HepG2 (cell line): ENCODE measurements around the gene PLXNB2. TPM values are rescaled to one million over a fixed set of nuclear protein-coding genes. Genes with fewer than 3 reads are reported as not detected.
A peak's percentile ranks its signal among the peaks of the same experiment; 100 is the strongest.

ENCODE experiments used
- AGO2 ChIP-seq: fragments of 200-400 bp; formaldehyde crosslinking; optimal IDR thresholded peaks from 2 replicates; pipeline ENCODE3; 2017; ENCODE audit warnings: mild to moderate bottlenecking, low read depth, low read length, moderate library complexity
- ATRX ChIP-seq: sonication (generic); formaldehyde crosslinking; IDR thresholded peaks from 2 replicates; pipeline ENCODE4 v1.4.0; 2020; ENCODE audit warnings: missing genetic modification reagents, borderline replicate concordance
- BORCS8-MEF2B ChIP-seq: sonication (generic); formaldehyde crosslinking; IDR thresholded peaks from 2 replicates; pipeline ENCODE4 v1.8.0; 2022; ENCODE audit warnings: mild to moderate bottlenecking, missing genetic modification reagents
- FOXO4 ChIP-seq: sonication (generic); formaldehyde crosslinking; conservative IDR thresholded peaks from 2 replicates; pipeline ENCODE4 v1.8.1; 2023; ENCODE audit warnings: missing genetic modification reagents
- MLLT10 ChIP-seq: sonication (generic); formaldehyde crosslinking; IDR thresholded peaks from 2 replicates; pipeline ENCODE4 v1.4.0; 2020; ENCODE audit warnings: missing genetic modification reagents
- RELA ChIP-seq: sonication (generic); formaldehyde crosslinking; IDR thresholded peaks from 2 replicates; pipeline ENCODE4 v1.4.0; 2020; ENCODE audit warnings: missing genetic modification reagents
- SALL2 ChIP-seq: sonication (generic); formaldehyde crosslinking; IDR thresholded peaks from 2 replicates; pipeline ENCODE4 v1.8.1; 2023; ENCODE audit warnings: mild to moderate bottlenecking, missing genetic modification reagents, inconsistent platforms
- SCMH1 ChIP-seq: sonication (generic); formaldehyde crosslinking; IDR thresholded peaks from 2 replicates; pipeline ENCODE4 v1.9.0; 2021; ENCODE audit warnings: missing genetic modification reagents, mild to moderate bottlenecking, borderline replicate concordance
- SNAPC5 ChIP-seq: sonication (generic); formaldehyde crosslinking; IDR thresholded peaks from 2 replicates; pipeline ENCODE4 v1.8.1; 2023; ENCODE audit warnings: mild to moderate bottlenecking, missing genetic modification reagents, borderline replicate concordance
- ZBTB7A ChIP-seq: sonication (generic); formaldehyde crosslinking; IDR thresholded peaks from 2 replicates; pipeline ENCODE4 v1.8.0; 2022; ENCODE audit warnings: mild to moderate bottlenecking, missing genetic modification reagents
- ZMYM3 ChIP-seq: sonication (generic); formaldehyde crosslinking; IDR thresholded peaks from 2 replicates; pipeline ENCODE4 v1.5.1; 2020; ENCODE audit warnings: mild to moderate bottlenecking, missing genetic modification reagents
- ZMYM4 ChIP-seq: sonication (generic); formaldehyde crosslinking; IDR thresholded peaks from 2 replicates; pipeline ENCODE4 v1.8.1; 2023; ENCODE audit warnings: mild to moderate bottlenecking, missing genetic modification reagents
- ZNF34 ChIP-seq: sonication (generic); formaldehyde crosslinking; IDR thresholded peaks from 2 replicates; pipeline ENCODE4 v1.4.0; 2020; ENCODE audit warnings: mild to moderate bottlenecking, missing genetic modification reagents, borderline replicate concordance
- ZNF878 ChIP-seq: sonication (generic); formaldehyde crosslinking; IDR thresholded peaks from 2 replicates; pipeline ENCODE4 v1.8.1; 2023; ENCODE audit warnings: mild to moderate bottlenecking, missing genetic modification reagents, moderate library complexity
- polyA plus RNA-seq, 8 experiments: library from polyadenylated mRNA; depleted of rRNA in 3 of 8; stranded (reverse) in 7 of 8; unstranded in 1 of 8; fragments of >200 nt; fragmentation: Illumina TruSeq in 4 of 8; extraction: Trizol in 4 of 8; gene quantifications; 2 replicates each; pipeline versions ENCODE4 v1.2.1 to v1.2.3, GENCODE V29; 2011 to 2016; ENCODE audit warnings: low read depth in 4 of 8, missing spikeins in 1 of 8, mixed read lengths in 1 of 8; ENCODE audit not compliant: insufficient read depth in 1 of 8
- total RNA-seq, 5 experiments: library from RNA; depleted of rRNA; stranded (reverse); fragments of >200 nt; fragmentation: Illumina TruSeq; extraction: Trizol; gene quantifications; 2 replicates each; pipeline ENCODE4 v1.2.3, GENCODE V29; 2016; ENCODE audit warnings: low read depth in 1 of 5
- TF ChIP-seq, protein P1 (sequence below): sonication (generic); formaldehyde crosslinking; IDR thresholded peaks from 2 replicates; pipeline ENCODE4 v1.4.0; 2020; ENCODE audit warnings: missing genetic modification reagents
- TF ChIP-seq, protein P2 (sequence below): sonication (generic); formaldehyde crosslinking; IDR thresholded peaks from 2 replicates; pipeline ENCODE4 v1.4.0; 2020; ENCODE audit warnings: missing genetic modification reagents
- TF ChIP-seq, protein P3 (sequence below): sonication (generic); formaldehyde crosslinking; IDR thresholded peaks from 2 replicates; pipeline ENCODE4 v1.4.0; 2020; ENCODE audit warnings: mild to moderate bottlenecking, missing genetic modification reagents
- TF ChIP-seq, protein P4 (sequence below): sonication (generic); formaldehyde crosslinking; IDR thresholded peaks from 2 replicates; pipeline ENCODE4 v1.5.0; 2020; ENCODE audit warnings: mild to moderate bottlenecking, low read depth, missing genetic modification reagents, borderline replicate concordance
- TF ChIP-seq, protein P5 (sequence below): sonication (generic); formaldehyde crosslinking; IDR thresholded peaks from 2 replicates; pipeline ENCODE4 v1.9.0; 2021; ENCODE audit warnings: missing genetic modification reagents, mild to moderate bottlenecking, borderline replicate concordance

PLXNB2 gene
- total and polyA plus RNA-seq, 2 of the 13 experiments (the other 11 are each of a cell fraction or from before 2014, with no cell fraction given), result 32.6 to 68.9 TPM

- TF ChIP-seq, protein P1, sequence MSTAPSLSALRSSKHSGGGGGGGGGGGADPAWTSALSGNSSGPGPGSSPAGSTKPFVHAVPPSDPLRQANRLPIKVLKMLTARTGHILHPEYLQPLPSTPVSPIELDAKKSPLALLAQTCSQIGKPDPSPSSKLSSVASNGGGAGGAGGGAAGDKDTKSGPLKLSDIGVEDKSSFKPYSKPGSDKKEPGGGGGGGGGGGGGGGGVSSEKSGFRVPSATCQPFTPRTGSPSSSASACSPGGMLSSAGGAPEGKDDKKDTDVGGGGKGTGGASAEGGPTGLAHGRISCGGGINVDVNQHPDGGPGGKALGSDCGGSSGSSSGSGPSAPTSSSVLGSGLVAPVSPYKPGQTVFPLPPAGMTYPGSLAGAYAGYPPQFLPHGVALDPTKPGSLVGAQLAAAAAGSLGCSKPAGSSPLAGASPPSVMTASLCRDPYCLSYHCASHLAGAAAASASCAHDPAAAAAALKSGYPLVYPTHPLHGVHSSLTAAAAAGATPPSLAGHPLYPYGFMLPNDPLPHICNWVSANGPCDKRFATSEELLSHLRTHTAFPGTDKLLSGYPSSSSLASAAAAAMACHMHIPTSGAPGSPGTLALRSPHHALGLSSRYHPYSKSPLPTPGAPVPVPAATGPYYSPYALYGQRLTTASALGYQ (CRISPR knock-in tag), result 0 out of 2 replicates have a peak, but pooled peaks have one; percentile 13
- TF ChIP-seq ATRX (CRISPR knock-in tag) (no peak), RELA (no peak), ZNF878 (CRISPR knock-in tag) (no peak), ZMYM3 (no peak; the same call in 1 of the 2 replicates), SNAPC5 (no peak), SCMH1 (CRISPR knock-in tag) (no peak), ZBTB7A (no peak), BORCS8-MEF2B (CRISPR knock-in tag) (no peak), MLLT10 (no peak), ZNF34 (CRISPR knock-in tag) (no peak), SALL2 (CRISPR knock-in tag) (no peak; the same call in 1 of the 2 replicates), AGO2 (peak; percentile 74), FOXO4 (CRISPR knock-in tag) (0 out of 2 replicates have a peak, but pooled peaks have one; percentile 44), ZMYM4 (CRISPR knock-in tag) (0 out of 2 replicates have a peak, but pooled peaks have one; percentile 42)
- TF ChIP-seq, protein P2, sequence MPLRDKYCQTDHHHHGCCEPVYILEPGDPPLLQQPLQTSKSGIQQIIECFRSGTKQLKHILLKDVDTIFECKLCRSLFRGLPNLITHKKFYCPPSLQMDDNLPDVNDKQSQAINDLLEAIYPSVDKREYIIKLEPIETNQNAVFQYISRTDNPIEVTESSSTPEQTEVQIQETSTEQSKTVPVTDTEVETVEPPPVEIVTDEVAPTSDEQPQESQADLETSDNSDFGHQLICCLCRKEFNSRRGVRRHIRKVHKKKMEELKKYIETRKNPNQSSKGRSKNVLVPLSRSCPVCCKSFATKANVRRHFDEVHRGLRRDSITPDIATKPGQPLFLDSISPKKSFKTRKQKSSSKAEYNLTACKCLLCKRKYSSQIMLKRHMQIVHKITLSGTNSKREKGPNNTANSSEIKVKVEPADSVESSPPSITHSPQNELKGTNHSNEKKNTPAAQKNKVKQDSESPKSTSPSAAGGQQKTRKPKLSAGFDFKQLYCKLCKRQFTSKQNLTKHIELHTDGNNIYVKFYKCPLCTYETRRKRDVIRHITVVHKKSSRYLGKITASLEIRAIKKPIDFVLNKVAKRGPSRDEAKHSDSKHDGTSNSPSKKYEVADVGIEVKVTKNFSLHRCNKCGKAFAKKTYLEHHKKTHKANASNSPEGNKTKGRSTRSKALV (CRISPR knock-in tag), result peak; percentile 96
- TF ChIP-seq, protein P3, sequence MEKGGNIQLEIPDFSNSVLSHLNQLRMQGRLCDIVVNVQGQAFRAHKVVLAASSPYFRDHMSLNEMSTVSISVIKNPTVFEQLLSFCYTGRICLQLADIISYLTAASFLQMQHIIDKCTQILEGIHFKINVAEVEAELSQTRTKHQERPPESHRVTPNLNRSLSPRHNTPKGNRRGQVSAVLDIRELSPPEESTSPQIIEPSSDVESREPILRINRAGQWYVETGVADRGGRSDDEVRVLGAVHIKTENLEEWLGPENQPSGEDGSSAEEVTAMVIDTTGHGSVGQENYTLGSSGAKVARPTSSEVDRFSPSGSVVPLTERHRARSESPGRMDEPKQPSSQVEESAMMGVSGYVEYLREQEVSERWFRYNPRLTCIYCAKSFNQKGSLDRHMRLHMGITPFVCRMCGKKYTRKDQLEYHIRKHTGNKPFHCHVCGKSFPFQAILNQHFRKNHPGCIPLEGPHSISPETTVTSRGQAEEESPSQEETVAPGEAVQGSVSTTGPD (CRISPR knock-in tag), result no peak
- TF ChIP-seq, protein P4, sequence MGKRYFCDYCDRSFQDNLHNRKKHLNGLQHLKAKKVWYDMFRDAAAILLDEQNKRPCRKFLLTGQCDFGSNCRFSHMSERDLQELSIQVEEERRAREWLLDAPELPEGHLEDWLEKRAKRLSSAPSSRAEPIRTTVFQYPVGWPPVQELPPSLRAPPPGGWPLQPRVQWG, result no peak
- TF ChIP-seq, protein P5, sequence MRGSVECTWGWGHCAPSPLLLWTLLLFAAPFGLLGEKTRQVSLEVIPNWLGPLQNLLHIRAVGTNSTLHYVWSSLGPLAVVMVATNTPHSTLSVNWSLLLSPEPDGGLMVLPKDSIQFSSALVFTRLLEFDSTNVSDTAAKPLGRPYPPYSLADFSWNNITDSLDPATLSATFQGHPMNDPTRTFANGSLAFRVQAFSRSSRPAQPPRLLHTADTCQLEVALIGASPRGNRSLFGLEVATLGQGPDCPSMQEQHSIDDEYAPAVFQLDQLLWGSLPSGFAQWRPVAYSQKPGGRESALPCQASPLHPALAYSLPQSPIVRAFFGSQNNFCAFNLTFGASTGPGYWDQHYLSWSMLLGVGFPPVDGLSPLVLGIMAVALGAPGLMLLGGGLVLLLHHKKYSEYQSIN, result no peak
Observed at GRCh38 chr22:50250555-50251476, 56.6 kb downstream of the PLXNB2 start, which contains the start of gene HDAC10 (continued).
